ENCODE results near the gene PPP1R14B. TPM values are rescaled to one million over a fixed set of nuclear protein-coding genes. Genes with fewer than 3 reads are reported as not detected.

PPP1R14B gene
- polyA plus RNA-seq, 1 experiment = 283 TPM

GRCh38 chr11:64252003-64252872 is 5.5 kb upstream of the PPP1R14B start:
- POLR2A ChIA-PET = interaction anchor here (0.5 to 0.7 kb wide), 3 partner anchors 79 to 1592 kb away, joined by 3 to 14 read pairs (median 6); no protein-coding TSS in a partner anchor
- peak; percentile 56 for TF ChIP-seq CTCF (IDR thresholded peaks at IDR 0.05; ENCODE audit: insufficient read depth, low read depth, low read length)
- no peak for DNase-seq (ENCODE audit: low read depth)
- no peaks in the 10 kb centered on the region for H3K27me3 ChIP-seq (ENCODE audit: control insufficient read depth, insufficient read depth, low read length)
- CTCF ChIA-PET = interaction anchor here (0.6 to 8.2 kb wide), 20 partner anchors 9 to 109 kb away, joined by 3 to 92 read pairs (median 6); partner anchors contain the start of genes CATSPERZ, DNAJC4, ESRRA and FERMT3
- peaks cover 16% of the 10 kb centered on the region for H3K36me3 ChIP-seq (ENCODE audit: control insufficient read depth, insufficient read depth, low read length)
- H3K4me3 ChIP-seq (ENCODE audit: low read depth, low read length) = peak overlapping the region; percentile 79

DNA sequence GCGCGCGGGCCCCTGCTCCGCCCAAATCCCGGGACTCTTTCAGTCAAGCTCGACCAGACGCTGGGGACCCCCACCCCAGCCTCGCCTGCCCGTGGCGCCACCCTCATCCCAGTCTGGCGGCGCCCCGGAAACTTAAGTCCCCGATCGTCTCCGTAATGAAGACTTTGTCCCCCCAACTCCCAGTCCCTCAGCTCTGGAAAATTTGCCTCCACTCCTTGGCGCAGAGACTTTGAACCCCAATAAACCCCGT is 4.9 kb upstream of the PPP1R14B start:
- H3K36me3 ChIP-seq (ENCODE audit: control insufficient read depth, insufficient read depth, low read length) = peaks cover 15% of the 10 kb centered on the region
- peak overlapping the region; percentile 79 for H3K4me3 ChIP-seq (ENCODE audit: low read depth, low read length)
- CTCF ChIA-PET = interaction anchor here (0.6 to 8.2 kb wide), 22 partner anchors 9 to 102 kb away, joined by 3 to 92 read pairs (median 6); partner anchors contain the start of genes CATSPERZ, DNAJC4, ESRRA and FERMT3
- no peak for TF ChIP-seq CTCF (IDR thresholded peaks at IDR 0.05; ENCODE audit: insufficient read depth, low read depth, low read length)
- no peak for DNase-seq (ENCODE audit: low read depth)
- POLR2A ChIA-PET = no interaction called here
- H3K27me3 ChIP-seq (ENCODE audit: control insufficient read depth, insufficient read depth, low read length) = no peaks in the 10 kb centered on the region

- ChIA-PET CTCF (interaction anchor here (0.6 to 8.2 kb wide), 27 partner anchors 8 to 106 kb away, joined by 3 to 92 read pairs (median 5); partner anchors contain the start of genes CATSPERZ, DNAJC4, ESRRA and FERMT3), POLR2A (no interaction called here)
- H3K36me3 ChIP-seq (ENCODE audit: control insufficient read depth, insufficient read depth, low read length) = peaks cover 10% of the 10 kb centered on the region
- no peak for DNase-seq (ENCODE audit: low read depth)
- H3K4me3 ChIP-seq (ENCODE audit: low read depth, low read length) = peak within 1 kb of the TSS; percentile 79
- peak; percentile 68 for TF ChIP-seq CTCF (IDR thresholded peaks at IDR 0.05; ENCODE audit: insufficient read depth, low read depth, low read length)
- H3K27me3 ChIP-seq (ENCODE audit: control insufficient read depth, insufficient read depth, low read length) = no peaks in the 10 kb centered on the region
These were observed 4.4 kb upstream of the PPP1R14B start, which contains the start of gene PLCB3 for GRCh38 chr11:64251016-64251752. PLCB3 (plus strand) TSS chr11:64251530; CDS start chr11:64251650, 120 bp downstream.

- Histone ChIP-seq H3K27me3 (ENCODE audit: control insufficient read depth, insufficient read depth, low read length) (no peaks in the 10 kb centered on the region), H3K36me3 (ENCODE audit: control insufficient read depth, insufficient read depth, low read length) (peaks cover 5% of the 10 kb centered on the region), H3K4me3 (ENCODE audit: low read depth, low read length) (peak overlapping the region; percentile 79)
- TF ChIP-seq CTCF (IDR thresholded peaks at IDR 0.05; ENCODE audit: insufficient read depth, low read depth, low read length) = no peak
- DNase-seq (ENCODE audit: low read depth) = no peak
- ChIA-PET POLR2A (no interaction called here), CTCF (interaction anchor here (0.6 to 8.2 kb wide), 20 partner anchors 8 to 107 kb away, joined by 3 to 92 read pairs (median 6); partner anchors contain the start of genes CATSPERZ, ESRRA, FERMT3 and FKBP2)
These were observed 3.8 kb upstream of the PPP1R14B start for GRCh38 chr11:64250415-64251015.
